ENCODE data around the gene POLR3GL.

Gene POLR3GL

DNA sequence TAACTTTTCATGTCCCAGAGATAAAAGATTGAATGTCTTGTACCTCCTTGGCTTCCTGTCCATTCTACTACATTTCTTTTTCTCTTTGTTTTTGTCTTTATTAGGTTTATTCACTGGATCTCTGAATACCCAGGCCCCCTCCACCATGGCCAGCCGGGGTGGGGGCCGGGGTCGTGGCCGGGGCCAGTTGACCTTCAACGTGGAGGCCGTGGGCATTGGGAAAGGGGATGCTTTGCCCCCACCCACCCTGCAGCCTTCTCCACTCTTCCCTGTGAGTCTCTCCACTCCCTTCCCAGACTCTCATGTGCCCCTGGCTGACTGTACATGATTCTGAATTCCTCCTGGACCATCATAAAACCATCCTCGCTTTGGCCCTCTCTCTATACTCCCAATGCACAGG lies 10.2 kb downstream of the POLR3GL start:
- no peaks in the 10 kb centered on the region for H3K9me3 ChIP-seq (ENCODE audit: low read depth, low read length)
- H3K9ac ChIP-seq (ENCODE audit: insufficient read length) = no peak overlapping the region
- no peaks in the 10 kb centered on the region; the same call in 1 of the 2 replicates for H3K36me3 ChIP-seq (ENCODE audit: insufficient read depth, low read length)
- H3K4me3 ChIP-seq = no peak overlapping the region
- no peak overlapping the region for H3K27ac ChIP-seq
- DNase-seq (ENCODE audit: low read depth, low spot score) = no peak
- TF ChIP-seq EZH2 (IDR thresholded peaks at IDR 0.05) = no peak
- no peak for TF ChIP-seq POLR2AphosphoS5 (IDR thresholded peaks at IDR 0.05; ENCODE audit: borderline replicate concordance, low read depth, low read length)
- no peak for TF ChIP-seq FOXP2 (optimal IDR thresholded peaks at IDR 0.05; ENCODE audit: control extremely low read depth, extremely low read length, insufficient read depth)

- DNase-seq (ENCODE audit: low read depth, low spot score) = no peak
- no peak for TF ChIP-seq FOXP2 (optimal IDR thresholded peaks at IDR 0.05; ENCODE audit: control extremely low read depth, extremely low read length, insufficient read depth)
- no peak for TF ChIP-seq POLR2AphosphoS5 (IDR thresholded peaks at IDR 0.05; ENCODE audit: borderline replicate concordance, low read depth, low read length)
- no peak for TF ChIP-seq EZH2 (IDR thresholded peaks at IDR 0.05)
- Histone ChIP-seq H3K9ac (ENCODE audit: insufficient read length) (no peak overlapping the region), H3K36me3 (ENCODE audit: insufficient read depth, low read length) (no peaks in the 10 kb centered on the region; the same call in 1 of the 2 replicates), H3K27ac (no peak overlapping the region), H3K9me3 (ENCODE audit: low read depth, low read length) (no peaks in the 10 kb centered on the region), H3K4me3 (no peak overlapping the region)
These were observed 10.7 kb downstream of the POLR3GL start for GRCh38 chr1:145975216-145975615.

- H3K9me3 ChIP-seq (ENCODE audit: low read depth, low read length) = no peaks in the 10 kb centered on the region
- H3K4me3 ChIP-seq = no peak overlapping the region
- no peaks in the 10 kb centered on the region; the same call in 1 of the 2 replicates for H3K36me3 ChIP-seq (ENCODE audit: insufficient read depth, low read length)
- TF ChIP-seq FOXP2 (optimal IDR thresholded peaks at IDR 0.05; ENCODE audit: control extremely low read depth, extremely low read length, insufficient read depth) (no peak), POLR2AphosphoS5 (IDR thresholded peaks at IDR 0.05; ENCODE audit: borderline replicate concordance, low read depth, low read length) (no peak), EZH2 (IDR thresholded peaks at IDR 0.05) (no peak)
- DNase-seq (ENCODE audit: low read depth, low spot score) = no peak
- no peak overlapping the region for H3K27ac ChIP-seq
- H3K9ac ChIP-seq (ENCODE audit: insufficient read length) = no peak overlapping the region
These were observed 12.5 kb downstream of the POLR3GL start for GRCh38 chr1:145977016-145977415.

DNA sequence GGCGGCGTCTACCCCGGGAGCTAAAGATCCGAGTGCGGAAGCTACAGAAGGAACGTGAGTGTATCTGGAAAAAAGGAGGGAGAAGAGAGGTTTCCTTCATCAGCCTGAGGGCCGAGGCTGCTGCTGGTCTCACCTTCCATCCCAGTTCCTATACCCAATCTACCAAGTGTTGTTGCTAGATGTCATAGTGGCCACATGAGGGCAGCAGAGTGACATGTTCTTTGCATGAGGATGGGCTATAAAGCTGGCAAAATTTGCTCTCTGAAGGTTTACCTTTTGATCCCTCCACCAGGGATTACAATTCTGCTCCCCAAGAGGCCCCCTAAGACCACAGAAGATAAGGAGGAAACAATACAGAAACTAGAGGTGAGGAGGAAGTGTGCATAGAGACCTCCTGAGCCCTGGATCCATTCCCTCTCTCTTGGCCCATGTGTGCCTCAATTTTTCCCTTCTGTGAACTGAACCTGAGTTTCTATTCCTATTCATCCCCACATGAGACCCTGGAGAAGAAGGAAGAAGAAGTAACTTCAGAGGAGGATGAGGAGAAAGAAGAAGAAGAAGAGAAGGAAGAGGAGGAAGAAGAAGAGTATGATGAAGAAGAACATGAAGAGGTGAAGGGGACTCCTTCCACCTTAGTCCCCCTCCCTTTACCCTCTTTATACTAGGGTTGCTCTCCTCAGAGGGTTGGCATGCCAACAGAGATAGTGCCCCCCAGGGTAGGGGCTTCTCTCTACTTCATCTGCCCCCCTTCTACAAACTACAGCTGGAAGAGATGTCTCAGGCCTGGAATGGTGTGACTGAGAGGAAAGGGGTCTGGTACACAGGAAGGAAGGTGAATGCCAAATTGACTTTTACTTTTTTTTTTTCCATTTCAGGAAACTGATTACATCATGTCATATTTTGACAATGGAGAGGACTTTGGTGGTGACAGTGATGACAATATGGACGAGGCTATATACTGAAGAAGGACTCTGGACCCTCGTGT lies 13.3 kb downstream of the POLR3GL start:
- peak; percentile 66 for DNase-seq (ENCODE audit: low read depth, low spot score)
- H3K9ac ChIP-seq (ENCODE audit: insufficient read length) = no peak overlapping the region
- no peaks in the 10 kb centered on the region for H3K9me3 ChIP-seq (ENCODE audit: low read depth, low read length)
- TF ChIP-seq EZH2 (IDR thresholded peaks at IDR 0.05) (no peak), POLR2AphosphoS5 (IDR thresholded peaks at IDR 0.05; ENCODE audit: borderline replicate concordance, low read depth, low read length) (no peak), FOXP2 (optimal IDR thresholded peaks at IDR 0.05; ENCODE audit: control extremely low read depth, extremely low read length, insufficient read depth) (no peak)
- H3K27ac ChIP-seq = peak overlapping the region; percentile 91; the same call in 1 of the 2 replicates
- H3K36me3 ChIP-seq (ENCODE audit: insufficient read depth, low read length) = no peaks in the 10 kb centered on the region; the same call in 1 of the 2 replicates
- H3K4me3 ChIP-seq = no peak overlapping the region

- Histone ChIP-seq H3K27ac (peak overlapping the region; percentile 91), H3K9ac (ENCODE audit: insufficient read length) (peak overlapping the region; percentile 74), H3K9me3 (ENCODE audit: low read depth, low read length) (no peaks in the 10 kb centered on the region), H3K4me3 (no peak overlapping the region), H3K36me3 (ENCODE audit: insufficient read depth, low read length) (no peaks in the 10 kb centered on the region; the same call in 1 of the 2 replicates)
- no peak for DNase-seq (ENCODE audit: low read depth, low spot score)
- TF ChIP-seq POLR2AphosphoS5 (IDR thresholded peaks at IDR 0.05; ENCODE audit: borderline replicate concordance, low read depth, low read length) (no peak), EZH2 (IDR thresholded peaks at IDR 0.05) (no peak), FOXP2 (optimal IDR thresholded peaks at IDR 0.05; ENCODE audit: control extremely low read depth, extremely low read length, insufficient read depth) (no peak)
These were observed 14.0 kb downstream of the POLR3GL start for GRCh38 chr1:145978471-145978853.

DNA sequence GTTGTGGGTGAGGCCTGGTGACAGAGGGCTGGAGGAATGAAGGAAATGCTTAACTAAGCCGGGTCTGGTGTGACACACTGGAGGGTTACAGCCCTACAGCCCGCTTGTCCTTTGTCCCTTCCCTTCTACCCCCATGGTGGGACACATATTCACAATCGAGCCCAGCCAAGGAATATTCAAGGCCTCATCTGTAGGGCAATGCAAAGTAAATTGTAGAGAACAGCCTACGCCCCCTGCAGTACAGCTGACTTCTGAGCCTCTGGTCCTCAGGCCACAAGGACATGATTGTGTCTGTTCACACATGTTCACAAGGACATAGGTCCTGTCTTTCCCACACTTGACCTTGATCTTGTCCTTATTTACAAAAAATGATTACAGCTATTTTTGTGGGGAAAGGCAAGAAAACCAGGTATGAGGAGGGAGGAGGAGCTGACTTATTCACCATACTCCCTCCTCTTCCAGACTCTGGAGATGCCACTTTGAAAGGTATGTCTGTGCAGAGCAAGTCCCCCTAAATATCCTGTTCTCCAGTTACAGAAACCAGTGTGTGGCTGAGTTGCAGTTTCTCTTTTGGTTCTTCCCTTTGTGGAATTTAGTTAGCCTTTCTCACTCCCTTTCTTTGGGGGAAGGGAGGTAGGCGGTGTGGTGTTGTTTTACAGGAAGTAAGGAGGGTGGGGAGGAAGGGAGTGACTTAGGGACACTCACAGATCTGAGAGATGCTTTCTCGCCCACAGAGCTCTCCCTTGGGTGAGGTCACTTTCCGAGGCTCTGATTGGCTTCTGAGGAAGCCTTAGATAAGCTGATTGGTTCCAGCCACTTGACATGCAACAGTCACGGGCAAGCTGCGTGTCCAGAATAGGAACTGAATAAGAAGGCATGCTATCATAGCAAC lies 14.6 kb downstream of the POLR3GL start:
- no peak for TF ChIP-seq EZH2 (IDR thresholded peaks at IDR 0.05)
- TF ChIP-seq FOXP2 (optimal IDR thresholded peaks at IDR 0.05; ENCODE audit: control extremely low read depth, extremely low read length, insufficient read depth) = peak; percentile 57
- TF ChIP-seq POLR2AphosphoS5 (IDR thresholded peaks at IDR 0.05; ENCODE audit: borderline replicate concordance, low read depth, low read length) = peak; percentile 77
- H3K36me3 ChIP-seq (ENCODE audit: insufficient read depth, low read length) = no peaks in the 10 kb centered on the region; the same call in 1 of the 2 replicates
- peak; percentile 83 for DNase-seq (ENCODE audit: low read depth, low spot score)
- peak overlapping the region; percentile 59 for H3K4me3 ChIP-seq
- H3K9me3 ChIP-seq (ENCODE audit: low read depth, low read length) = no peaks in the 10 kb centered on the region
- peak overlapping the region; percentile 91 for H3K27ac ChIP-seq
- peak overlapping the region; percentile 74 for H3K9ac ChIP-seq (ENCODE audit: insufficient read length)

DNA sequence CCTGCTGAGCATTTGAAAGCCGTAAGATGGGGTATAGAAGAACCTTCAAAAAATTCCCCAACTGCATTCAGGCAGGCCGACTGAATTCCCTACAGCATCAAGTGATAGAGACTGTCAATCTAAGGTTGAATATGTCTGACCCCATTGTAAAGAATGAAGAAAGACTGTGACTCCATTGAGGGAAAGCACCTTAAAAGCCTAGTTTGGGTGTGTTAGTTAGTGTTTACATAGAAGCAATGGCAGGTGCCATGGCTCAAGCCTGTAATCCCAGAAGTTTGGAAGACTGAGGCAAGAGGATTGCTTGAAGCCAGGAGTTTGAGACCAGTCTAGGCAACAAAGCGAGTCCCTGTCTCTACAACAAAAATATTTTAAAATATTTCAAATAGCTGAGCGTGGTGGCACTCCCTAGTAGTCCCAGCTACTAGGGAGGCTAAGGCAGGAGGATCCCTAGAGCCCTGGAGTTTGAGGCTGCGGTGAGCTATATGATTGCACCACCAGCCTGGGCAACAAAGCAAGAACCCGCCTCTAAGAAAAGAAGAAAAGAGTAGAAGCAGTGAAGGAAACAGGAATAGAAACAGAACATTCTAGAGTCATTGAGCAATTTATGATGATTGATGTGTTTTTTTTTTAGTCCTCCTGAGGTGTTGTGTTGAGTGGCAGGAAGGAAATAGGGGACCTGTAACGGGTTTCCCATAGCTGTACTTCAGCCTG lies 15.4 kb downstream of the POLR3GL start:
- no peak for DNase-seq (ENCODE audit: low read depth, low spot score)
- Histone ChIP-seq H3K4me3 (peak overlapping the region; percentile 59), H3K9ac (ENCODE audit: insufficient read length) (peak overlapping the region; percentile 33), H3K36me3 (ENCODE audit: insufficient read depth, low read length) (no peaks in the 10 kb centered on the region; the same call in 1 of the 2 replicates), H3K27ac (peak overlapping the region; percentile 91), H3K9me3 (ENCODE audit: low read depth, low read length) (no peaks in the 10 kb centered on the region)
- TF ChIP-seq POLR2AphosphoS5 (IDR thresholded peaks at IDR 0.05; ENCODE audit: borderline replicate concordance, low read depth, low read length) = no peak

All from SK-N-MC (cell line).